Adipocyte (in vitro differentiated cells): ENCODE data around the gene GJA1.
A peak's percentile ranks its signal among the peaks of the same experiment; 100 is the strongest.
"Not testable (repeated sequence)": the region's sequence is repeated elsewhere in the genome, so short reads cannot be mapped to it uniquely, and the experiment has no call there.

Experiments used
- DNase-seq: peaks from one replicate; pipeline ENCODE4 v3.0.0-alpha.2; 2015; ENCODE audit warnings: low read depth
- H3K27me3 ChIP-seq: replicated peaks from 2 replicates; pipeline ENCODE4 v1.7.0; 2013; ENCODE audit warnings: mild to moderate bottlenecking, low read length, moderate library complexity; ENCODE audit not compliant: control insufficient read depth, insufficient read depth
- H3K36me3 ChIP-seq: 2 replicates; pipeline ENCODE4 v1.7.0; 2013; ENCODE audit warnings: low read length, mild to moderate bottlenecking, moderate library complexity; ENCODE audit not compliant: control insufficient read depth, insufficient read depth, severe bottlenecking
- H3K4me1 ChIP-seq: 2 replicates; pipeline ENCODE4 v1.7.0; 2013; ENCODE audit warnings: mild to moderate bottlenecking, low read length, moderate library complexity; ENCODE audit not compliant: control insufficient read depth, insufficient read depth
- H3K4me3 ChIP-seq: 2 replicates; pipeline ENCODE4 v1.7.0; 2013; ENCODE audit warnings: mild to moderate bottlenecking, low read length, moderate library complexity
- H3K9ac ChIP-seq: 2 replicates; pipeline ENCODE4 v1.7.0; 2013; ENCODE audit warnings: mild to moderate bottlenecking, low read length, moderate library complexity
- H3K9me3 ChIP-seq: 2 replicates; pipeline ENCODE4 v1.7.0; 2013; ENCODE audit warnings: mild to moderate bottlenecking, low read length, moderate library complexity; ENCODE audit not compliant: control insufficient read depth

GJA1 gene

GRCh38 chr6:121437851-121438651 is 2.6 kb downstream of the GJA1 start:
- Histone ChIP-seq H3K9ac (peak overlapping the region; percentile 91), H3K36me3 (no peaks in the 10 kb centered on the region), H3K4me3 (peak overlapping the region; percentile 89), H3K9me3 (no peaks in the 10 kb centered on the region), H3K4me1 (peaks cover 43% of the 10 kb centered on the region), H3K27me3 (no peaks in the 10 kb centered on the region)
- DNase-seq: peak; percentile 67

- peaks cover 46% of the 10 kb centered on the region for H3K4me1 ChIP-seq
- DNase-seq: peak; percentile 34
- no peaks in the 10 kb centered on the region for H3K36me3 ChIP-seq
- H3K9ac ChIP-seq: peak overlapping the region; percentile 91
- H3K9me3 ChIP-seq: no peaks in the 10 kb centered on the region
- H3K27me3 ChIP-seq: no peaks in the 10 kb centered on the region
- H3K4me3 ChIP-seq: peak overlapping the region; percentile 89
Observed at GRCh38 chr6:121438869-121439268, 3.4 kb downstream of the GJA1 start.

- Histone ChIP-seq H3K9ac (peak overlapping the region; percentile 91), H3K4me3 (peak overlapping the region; percentile 89), H3K4me1 (peaks cover 50% of the 10 kb centered on the region), H3K9me3 (no peaks in the 10 kb centered on the region), H3K27me3 (no peaks in the 10 kb centered on the region), H3K36me3 (no peaks in the 10 kb centered on the region)
- no peak for DNase-seq
Observed at GRCh38 chr6:121439475-121439874, 4.0 kb downstream of the GJA1 start.

GRCh38 chr6:121439926-121440325 is 4.5 kb downstream of the GJA1 start:
- DNase-seq: peak; percentile 41
- Histone ChIP-seq H3K4me1 (peaks cover 46% of the 10 kb centered on the region), H3K36me3 (no peaks in the 10 kb centered on the region), H3K27me3 (no peaks in the 10 kb centered on the region), H3K4me3 (peak overlapping the region; percentile 89), H3K9me3 (no peaks in the 10 kb centered on the region), H3K9ac (peak overlapping the region; percentile 91)

- H3K4me3 ChIP-seq: peak overlapping the region; percentile 52
Observed at GRCh38 chr6:121441477-121441876, 6.0 kb downstream of the GJA1 start.

GRCh38 chr6:121442576-121442975 is 7.1 kb downstream of the GJA1 start:
- Histone ChIP-seq H3K4me1 (peaks cover 41% of the 10 kb centered on the region), H3K36me3 (peaks cover 21% of the 10 kb centered on the region), H3K4me3 (peak overlapping the region; percentile 20), H3K9me3 (no peaks in the 10 kb centered on the region), H3K27me3 (no peaks in the 10 kb centered on the region), H3K9ac (no peak overlapping the region)
- peak; percentile 66 for DNase-seq

More at GRCh38 chr6:121441477-121441876, 6.0 kb downstream of the GJA1 start:
- Histone ChIP-seq H3K27me3 (no peaks in the 10 kb centered on the region), H3K9ac (peak overlapping the region; percentile 1), H3K36me3 (peaks cover 10% of the 10 kb centered on the region), H3K9me3 (no peaks in the 10 kb centered on the region), H3K4me1 (peaks cover 41% of the 10 kb centered on the region)
- peak; percentile 6 for DNase-seq

- H3K27me3 ChIP-seq: no peaks in the 10 kb centered on the region
- H3K4me1 ChIP-seq: peaks cover 37% of the 10 kb centered on the region
- peaks cover 36% of the 10 kb centered on the region for H3K36me3 ChIP-seq
- H3K9me3 ChIP-seq: no peaks in the 10 kb centered on the region
- DNase-seq: peak; percentile 39
- H3K9ac ChIP-seq: no peak overlapping the region
- no peak overlapping the region for H3K4me3 ChIP-seq
Observed at GRCh38 chr6:121443971-121444541, 8.6 kb downstream of the GJA1 start.

GRCh38 chr6:121446705-121447104 is 11.3 kb downstream of the GJA1 start:
- H3K36me3 ChIP-seq: peaks cover 48% of the 10 kb centered on the region
- not testable (repeated sequence) for H3K9me3 ChIP-seq, H3K4me3 ChIP-seq

GRCh38 chr6:121447746-121448145 is 12.3 kb downstream of the GJA1 start:
- H3K9me3 ChIP-seq, H3K4me3 ChIP-seq: not testable (repeated sequence)
- peaks cover 48% of the 10 kb centered on the region for H3K36me3 ChIP-seq

More at GRCh38 chr6:121446705-121447104, 11.3 kb downstream of the GJA1 start:
- H3K9ac ChIP-seq, DNase-seq, H3K27me3 ChIP-seq: not testable (repeated sequence)
- H3K4me1 ChIP-seq: peaks cover 21% of the 10 kb centered on the region

GRCh38 chr6:121448528-121448927 is 13.1 kb downstream of the GJA1 start:
- H3K36me3 ChIP-seq: peaks cover 48% of the 10 kb centered on the region

More at GRCh38 chr6:121447746-121448145, 12.3 kb downstream of the GJA1 start:
- H3K4me1 ChIP-seq: peaks cover 12% of the 10 kb centered on the region
- not testable (repeated sequence) for H3K27me3 ChIP-seq, H3K9ac ChIP-seq, DNase-seq

GRCh38 chr6:121449331-121449730 is 13.9 kb downstream of the GJA1 start:
- no peaks in the 10 kb centered on the region for H3K9me3 ChIP-seq
- H3K4me3 ChIP-seq: no peak overlapping the region
- H3K27me3 ChIP-seq: no peaks in the 10 kb centered on the region
- H3K36me3 ChIP-seq: peaks cover 48% of the 10 kb centered on the region
- no peak for DNase-seq
- H3K4me1 ChIP-seq: peaks cover 1% of the 10 kb centered on the region
- no peak overlapping the region for H3K9ac ChIP-seq

More at GRCh38 chr6:121448528-121448927, 13.1 kb downstream of the GJA1 start:
- not testable (repeated sequence) for H3K27me3 ChIP-seq, H3K9me3 ChIP-seq, H3K4me1 ChIP-seq, H3K9ac ChIP-seq, H3K4me3 ChIP-seq
- DNase-seq: peak; percentile 16
